GM12892 (cell line): Measurements from ENCODE around the gene C5.

Experiments
- POLR2A ChIP-seq: IDR thresholded peaks from 2 replicates; pipeline ENCODE4 v1.6.1; 2011; ENCODE audit warnings: low read depth, low read length, control low read depth
- TAF1 ChIP-seq: IDR thresholded peaks from 2 replicates; pipeline ENCODE4 v1.6.1; 2011; ENCODE audit warnings: low read depth, mild to moderate bottlenecking, control low read depth, low read length, borderline replicate concordance

GRCh38 chr9:120977321-120977720 is 72.8 kb downstream of the C5 start:
- TF ChIP-seq TAF1: no peak
- TF ChIP-seq POLR2A: no peak
